ENCODE data around the gene CAMK2A. TPM values are rescaled to one million over a fixed set of nuclear protein-coding genes. Genes with fewer than 3 reads are reported as not detected.

Gene CAMK2A
- total RNA-seq, 1 experiment from 2014 or later: 0.33 TPM

DNA sequence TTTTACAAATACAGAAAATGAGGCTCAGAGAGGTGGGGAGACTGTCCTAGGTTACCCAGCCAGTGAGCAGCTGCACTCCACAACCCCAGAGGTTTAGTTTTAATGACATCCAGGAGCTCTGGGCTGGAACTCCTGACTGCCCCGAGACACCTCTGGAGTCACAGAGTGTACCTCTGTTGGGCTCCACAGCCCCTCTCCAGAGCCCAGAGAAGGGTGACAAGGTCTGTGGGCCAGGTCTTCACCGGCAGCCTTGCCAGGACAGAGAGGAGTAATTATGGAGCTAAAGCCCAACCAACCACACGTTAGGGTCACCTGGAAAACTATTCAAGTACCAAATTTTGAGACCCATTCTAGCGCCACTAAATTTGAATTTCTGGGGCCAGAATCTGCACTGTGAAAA, 111.9 kb downstream of the CAMK2A start:
- Histone ChIP-seq H2BK5ac (ENCODE audit: insufficient read length, low read length) (no peak overlapping the region), H3K79me2 (ENCODE audit: insufficient read depth, low read length) (no peaks in the 10 kb centered on the region), H2BK20ac (ENCODE audit: low read depth, low read length, poor library complexity, severe bottlenecking) (no peak overlapping the region), H3K27me3 (ENCODE audit: insufficient read depth, low read length) (no peaks in the 10 kb centered on the region; the same call in 1 of the 2 replicates), H2AK5ac (ENCODE audit: insufficient read length, low read length) (no peak overlapping the region), H3T11ph (ENCODE audit: low read length) (no peak overlapping the region), H3K4ac (ENCODE audit: low read depth, low read length) (no peak overlapping the region), H4K91ac (ENCODE audit: insufficient read length, low read depth, low read length) (no peak overlapping the region), H2AFZ (ENCODE audit: low read length) (no peak overlapping the region), H3K23ac (ENCODE audit: insufficient read length, low read depth, low read length) (no peak overlapping the region), H3K14ac (ENCODE audit: insufficient read depth, low read length) (no peak overlapping the region), H2BK120ac (ENCODE audit: low read depth, low read length, poor library complexity, severe bottlenecking) (no peak overlapping the region), H2BK12ac (ENCODE audit: insufficient read length, low read depth, low read length) (no peak overlapping the region), H3K4me2 (ENCODE audit: insufficient read depth, insufficient read length, low read length) (no peak overlapping the region), H3K18ac (ENCODE audit: insufficient read length, low read depth, low read length) (no peak overlapping the region), H3K56ac (ENCODE audit: insufficient read length, low read depth, low read length) (no peak overlapping the region), H2BK15ac (ENCODE audit: low read depth, low read length) (no peak overlapping the region), H3K79me1 (ENCODE audit: insufficient read depth, low read depth, low read length, poor library complexity, severe bottlenecking) (no peaks in the 10 kb centered on the region), H3K9me3 (ENCODE audit: control insufficient read depth, low read depth, low read length) (no peaks in the 10 kb centered on the region), H4K5ac (ENCODE audit: insufficient read length, low read depth, low read length) (no peak overlapping the region), H3K4me1 (ENCODE audit: insufficient read depth, low read length) (no peaks in the 10 kb centered on the region), H3K9ac (ENCODE audit: extremely low read depth, insufficient read length, low read length) (no peak overlapping the region), H3K23me2 (ENCODE audit: insufficient read length, low read depth, low read length, poor library complexity, severe bottlenecking) (no peaks in the 10 kb centered on the region), H4K20me1 (ENCODE audit: control insufficient read depth, insufficient read depth, insufficient read length) (no peaks in the 10 kb centered on the region), H4K8ac (replicated peaks; ENCODE audit: insufficient read length, low read depth, low read length) (no peak overlapping the region), H3K27ac (ENCODE audit: insufficient read length, low read depth, low read length) (no peak overlapping the region)
- WGBS (ENCODE audit: extremely low coverage, insufficient read length, low lambda C conversion rate): no CpG with 5 or more reads among the region's 4 CpGs
- peaks cover 63% of the 10 kb centered on the region for H3K27me3 Mint-ChIP-seq (ENCODE audit: low read depth)
- no peak overlapping the region for H3K27ac Mint-ChIP-seq
- no peaks in the 10 kb centered on the region; a peak in 1 of 7 replicates for H3K36me3 Mint-ChIP-seq (ENCODE audit: insufficient read depth in 1 of 3, low read depth in 3 of 3)
- H3K4me1 Mint-ChIP-seq: peaks cover 7 to 13% of the 10 kb centered on the region in 2 experiments; a peak in 3 of 4 replicates
- no peak overlapping the region for H3K4me3 Mint-ChIP-seq
- TF ChIP-seq, protein P1, sequence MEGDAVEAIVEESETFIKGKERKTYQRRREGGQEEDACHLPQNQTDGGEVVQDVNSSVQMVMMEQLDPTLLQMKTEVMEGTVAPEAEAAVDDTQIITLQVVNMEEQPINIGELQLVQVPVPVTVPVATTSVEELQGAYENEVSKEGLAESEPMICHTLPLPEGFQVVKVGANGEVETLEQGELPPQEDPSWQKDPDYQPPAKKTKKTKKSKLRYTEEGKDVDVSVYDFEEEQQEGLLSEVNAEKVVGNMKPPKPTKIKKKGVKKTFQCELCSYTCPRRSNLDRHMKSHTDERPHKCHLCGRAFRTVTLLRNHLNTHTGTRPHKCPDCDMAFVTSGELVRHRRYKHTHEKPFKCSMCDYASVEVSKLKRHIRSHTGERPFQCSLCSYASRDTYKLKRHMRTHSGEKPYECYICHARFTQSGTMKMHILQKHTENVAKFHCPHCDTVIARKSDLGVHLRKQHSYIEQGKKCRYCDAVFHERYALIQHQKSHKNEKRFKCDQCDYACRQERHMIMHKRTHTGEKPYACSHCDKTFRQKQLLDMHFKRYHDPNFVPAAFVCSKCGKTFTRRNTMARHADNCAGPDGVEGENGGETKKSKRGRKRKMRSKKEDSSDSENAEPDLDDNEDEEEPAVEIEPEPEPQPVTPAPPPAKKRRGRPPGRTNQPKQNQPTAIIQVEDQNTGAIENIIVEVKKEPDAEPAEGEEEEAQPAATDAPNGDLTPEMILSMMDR (conservative IDR thresholded peaks at IDR 0.05): no peak
- no peak for DNase-seq
- no peaks in the 10 kb centered on the region; a peak in 1 of 5 replicates for H3K9me3 Mint-ChIP-seq

Data from H9 (cell line).